ENCODE data around the gene C10orf105.

DNA sequence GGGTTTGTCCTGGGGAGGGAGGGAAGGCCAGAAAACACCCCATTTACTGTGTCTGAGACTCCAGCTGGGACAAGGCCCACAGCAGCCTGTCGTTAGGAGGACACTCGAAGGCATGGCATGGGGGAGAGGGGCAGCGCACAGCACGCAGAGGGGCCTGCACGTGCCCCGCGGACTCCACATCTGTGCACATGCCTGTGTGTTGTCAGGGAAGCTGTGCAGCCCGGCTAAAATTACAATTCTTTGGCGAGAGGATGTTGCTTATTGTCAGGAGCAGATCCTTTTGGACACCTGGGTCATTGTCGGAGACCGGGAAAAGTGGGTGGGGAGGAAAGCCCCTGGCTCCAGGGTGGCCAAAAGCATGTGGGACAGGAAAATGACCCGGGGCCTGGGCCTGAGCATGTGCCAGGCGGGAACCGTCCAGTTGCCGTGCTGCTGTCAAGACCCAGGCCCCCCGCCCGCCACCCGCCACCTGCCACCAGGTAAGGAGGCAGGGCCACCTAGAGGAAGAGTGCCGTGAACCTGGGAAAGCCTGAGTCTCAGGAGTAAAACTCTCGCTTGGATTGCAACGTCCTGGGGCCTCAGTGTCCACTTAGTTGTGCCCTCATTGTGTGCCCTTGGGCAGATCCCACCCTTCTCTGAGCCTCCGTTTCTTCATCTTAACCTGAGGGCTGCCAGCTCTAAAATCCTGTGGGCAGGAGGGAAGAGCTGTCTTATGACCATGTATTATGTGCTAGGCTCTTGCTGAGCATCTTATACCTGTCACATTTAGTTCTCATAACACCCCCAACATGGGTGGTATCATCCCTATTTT is 46.5 kb upstream of the C10orf105 start:
- TF ChIP-seq, protein P1, sequence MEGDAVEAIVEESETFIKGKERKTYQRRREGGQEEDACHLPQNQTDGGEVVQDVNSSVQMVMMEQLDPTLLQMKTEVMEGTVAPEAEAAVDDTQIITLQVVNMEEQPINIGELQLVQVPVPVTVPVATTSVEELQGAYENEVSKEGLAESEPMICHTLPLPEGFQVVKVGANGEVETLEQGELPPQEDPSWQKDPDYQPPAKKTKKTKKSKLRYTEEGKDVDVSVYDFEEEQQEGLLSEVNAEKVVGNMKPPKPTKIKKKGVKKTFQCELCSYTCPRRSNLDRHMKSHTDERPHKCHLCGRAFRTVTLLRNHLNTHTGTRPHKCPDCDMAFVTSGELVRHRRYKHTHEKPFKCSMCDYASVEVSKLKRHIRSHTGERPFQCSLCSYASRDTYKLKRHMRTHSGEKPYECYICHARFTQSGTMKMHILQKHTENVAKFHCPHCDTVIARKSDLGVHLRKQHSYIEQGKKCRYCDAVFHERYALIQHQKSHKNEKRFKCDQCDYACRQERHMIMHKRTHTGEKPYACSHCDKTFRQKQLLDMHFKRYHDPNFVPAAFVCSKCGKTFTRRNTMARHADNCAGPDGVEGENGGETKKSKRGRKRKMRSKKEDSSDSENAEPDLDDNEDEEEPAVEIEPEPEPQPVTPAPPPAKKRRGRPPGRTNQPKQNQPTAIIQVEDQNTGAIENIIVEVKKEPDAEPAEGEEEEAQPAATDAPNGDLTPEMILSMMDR (optimal IDR thresholded peaks at IDR 0.05 in 1 of 3, IDR thresholded peaks at IDR 0.05 in 1 of 3, conservative IDR thresholded peaks at IDR 0.05 in 1 of 3; ENCODE audit: extremely low read depth in 1 of 3, insufficient read depth in 2 of 3, low read length in 3 of 3) = no peak
- TF ChIP-seq EZH2 (IDR thresholded peaks at IDR 0.05; ENCODE audit: low read length) = no peak

Measured in keratinocyte (primary cell).